Hepatocyte (in vitro differentiated cells): Measurements from ENCODE around the gene APBB2.

Experiments
- CTCF ChIP-seq: fragments of 200-600 bp; sonication (generic); IDR thresholded peaks from 2 replicates; pipeline ENCODE4 v1.5.1; 2016; ENCODE audit warnings: antibody characterized with exemption, mild to moderate bottlenecking; ENCODE audit not compliant: poor library complexity
- EZH2 ChIP-seq: fragments of 200-600 bp; sonication (generic); IDR thresholded peaks from 2 replicates; pipeline ENCODE4 v1.6.1; 2016; ENCODE audit warnings: antibody characterized with exemption, mild to moderate bottlenecking, borderline replicate concordance
- EZH2phosphoT487 ChIP-seq: fragments of 200-600 bp; sonication (generic); IDR thresholded peaks from one replicate; pipeline ENCODE4 v1.6.1; 2018; ENCODE audit warnings: antibody characterized with exemption, mild to moderate bottlenecking, low read depth, moderate library complexity; ENCODE audit not compliant: unreplicated experiment, severe bottlenecking

GRCh38 chr4:41178372-41179370 lies 35.7 kb downstream of the APBB2 start:
- TF ChIP-seq CTCF (no peak), EZH2 (no peak), EZH2phosphoT487 (no peak)
